NCI-H187 (cell line): Measurements from ENCODE around the gene ACVRL1.

ENCODE experiments used
- DNase-seq, 2 experiments: peaks; one replicate each; lab custom pipeline; 2025; lab: John Stamatoyannopoulos, UW

ACVRL1 gene

DNA sequence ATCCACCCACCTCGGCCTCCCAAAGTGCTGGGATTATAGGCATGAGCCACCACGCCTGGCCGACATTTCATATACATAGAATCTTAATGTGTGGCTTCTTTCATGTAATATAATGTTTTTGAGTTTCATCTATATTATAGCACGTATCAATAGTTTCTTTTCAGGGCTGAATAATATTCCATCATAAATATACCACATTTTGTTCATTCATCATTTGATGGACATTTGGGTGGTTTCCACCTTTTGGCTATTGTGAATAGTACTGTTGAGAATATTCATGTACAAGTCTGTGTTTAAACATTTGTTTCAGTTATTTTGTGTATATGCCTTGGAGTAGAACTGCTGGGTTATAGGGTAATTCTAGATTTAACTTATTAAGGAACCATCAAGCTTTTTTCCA is 56.2 kb downstream of the ACVRL1 start:
- no peak for DNase-seq

DNA sequence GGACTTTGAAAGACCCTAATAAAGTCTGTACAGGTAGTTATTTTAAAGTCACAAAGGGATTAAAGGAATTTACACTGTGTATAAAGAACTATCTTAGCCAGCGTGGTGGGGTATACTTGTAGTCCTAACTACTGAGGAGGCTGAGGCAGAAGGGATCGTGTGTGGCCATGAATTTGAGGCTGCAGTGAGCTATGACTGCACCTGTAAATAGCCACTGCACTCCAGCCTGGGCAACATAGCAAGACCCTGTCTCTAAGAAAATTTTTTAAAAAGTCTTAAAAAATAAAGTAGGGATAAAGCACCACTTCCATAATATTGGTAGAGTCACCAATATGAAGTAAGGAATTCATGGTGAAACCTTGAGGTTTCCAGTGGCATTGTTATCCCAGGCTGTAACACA is 62.3 kb downstream of the ACVRL1 start:
- DNase-seq = no peak

DNA sequence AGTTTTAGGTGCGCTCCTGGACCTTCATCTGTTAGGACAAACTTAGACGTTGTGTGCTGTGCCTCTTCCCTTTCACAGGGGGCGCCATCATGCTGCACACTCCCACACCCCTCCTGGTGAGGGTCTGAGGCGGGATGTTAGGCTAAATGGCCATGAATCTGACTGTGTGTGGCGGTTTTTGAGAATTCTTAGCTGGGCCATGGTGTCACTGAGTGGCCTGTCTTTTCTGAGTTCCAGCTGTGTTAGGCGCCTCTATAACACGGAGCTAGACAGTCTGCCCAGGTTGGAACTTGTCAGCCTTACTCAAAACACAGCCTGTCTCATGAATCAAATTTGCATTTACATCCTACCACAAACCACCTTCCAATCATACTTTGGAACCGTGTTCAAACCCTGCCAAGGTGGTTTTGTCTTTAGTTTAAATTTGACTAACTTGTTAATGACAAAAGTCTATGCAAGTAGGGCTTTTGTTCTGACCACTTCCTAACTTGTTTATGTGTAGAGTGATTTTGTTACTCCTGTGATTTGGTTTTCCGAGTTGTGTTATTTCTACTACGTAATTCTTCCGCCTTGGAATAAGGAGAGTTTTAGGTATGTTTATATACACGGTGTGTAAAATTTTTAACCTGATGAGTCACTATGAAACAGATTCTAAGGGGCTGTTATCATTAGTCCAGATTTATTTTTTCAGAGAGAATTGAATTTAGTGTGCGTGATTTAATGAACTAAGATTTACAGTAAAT is 63.8 kb downstream of the ACVRL1 start:
- no peak for DNase-seq

DNA sequence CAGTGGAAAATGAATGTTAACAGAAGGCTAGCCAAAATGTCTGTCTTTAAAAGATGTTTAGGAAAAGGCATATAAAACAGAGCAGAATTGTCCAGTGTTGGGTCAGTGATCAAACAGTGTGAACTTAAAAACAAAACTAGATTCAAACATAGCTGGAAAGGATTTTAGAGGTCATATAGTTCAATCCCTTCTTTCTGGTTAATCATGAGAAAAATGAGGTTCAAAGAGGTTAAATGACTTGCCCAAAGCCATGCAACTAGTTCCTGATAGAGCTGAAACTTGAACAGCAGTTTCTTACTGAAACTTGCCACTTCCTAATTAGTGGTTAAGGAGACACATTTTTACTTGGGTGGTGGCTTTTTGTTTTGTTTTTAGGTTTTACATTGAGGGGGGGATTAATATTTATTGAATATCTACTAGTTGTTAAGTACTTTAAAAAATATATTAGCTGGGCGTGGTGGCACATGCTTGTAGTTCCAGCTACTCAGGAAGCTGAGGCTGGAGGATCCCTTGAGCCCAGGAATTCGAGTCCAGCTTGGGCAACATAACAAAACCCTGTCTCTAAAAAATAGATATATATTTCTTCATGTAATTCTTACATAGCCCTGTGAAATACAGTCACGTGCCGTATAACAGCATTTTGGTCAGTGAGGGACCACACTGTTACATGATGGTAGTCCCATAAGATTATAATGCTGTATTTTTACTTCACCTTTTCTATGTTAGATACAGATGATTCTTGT is 64.5 kb downstream of the ACVRL1 start:
- DNase-seq = no peak

DNA sequence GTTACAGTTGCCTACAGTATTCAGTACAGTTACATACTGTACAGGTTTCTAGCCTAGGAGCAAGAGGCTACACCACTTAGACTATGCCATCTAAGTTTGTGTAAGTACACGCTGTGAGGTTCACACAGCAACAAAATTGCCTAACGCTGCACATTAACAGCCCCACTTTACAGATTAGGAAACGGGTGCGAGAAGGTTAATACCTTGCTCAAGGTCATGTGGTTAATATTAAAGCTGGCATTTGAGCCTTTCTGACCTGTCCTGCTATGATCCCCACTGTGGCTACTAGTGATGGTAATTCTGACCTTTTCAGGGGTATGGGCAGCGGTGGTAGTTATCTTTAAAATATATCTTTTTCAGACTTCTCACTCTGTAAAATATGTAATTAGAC is 65.1 kb downstream of the ACVRL1 start:
- no peak for DNase-seq

DNA sequence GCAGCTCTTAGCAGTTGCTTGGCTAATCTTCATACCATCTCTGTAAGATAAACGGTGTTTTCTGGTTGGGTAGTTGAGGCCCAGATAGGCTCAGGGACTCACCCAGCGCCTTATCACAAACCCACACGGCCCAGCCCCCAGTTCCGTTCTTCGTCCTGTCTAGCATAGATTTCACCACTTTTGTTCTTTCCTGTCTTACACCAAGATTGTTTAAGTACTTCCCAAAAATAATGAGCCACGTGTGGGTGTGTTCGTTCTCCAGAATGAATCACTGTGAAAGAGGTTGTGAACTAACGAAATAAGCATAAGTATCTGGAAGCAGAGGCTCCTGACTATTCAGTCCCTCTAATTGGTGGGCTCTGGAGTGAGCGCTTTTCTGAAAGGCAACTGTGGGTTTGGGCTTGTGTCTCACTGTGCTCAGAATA is 65.6 kb downstream of the ACVRL1 start:
- no peak for DNase-seq
